Astrocyte (in vitro differentiated cells and primary cell): Measurements from ENCODE around the gene DRG2. TPM values are rescaled to one million over a fixed set of nuclear protein-coding genes. Genes with fewer than 3 reads are reported as not detected.

Experiments used
- DNase-seq: peaks from one replicate; pipeline ENCODE4 v3.0.0-alpha.2; 2010; ENCODE audit warnings: low read depth
- FAIRE-seq: peaks from 2 replicates; lab custom pipeline; 2011; peaks lifted over from hg19 to GRCh38; lab: Jason Lieb, UNC
- H2AFZ ChIP-seq: 2 replicates; pipeline ENCODE4 v1.6.0; 2012; ENCODE audit warnings: low read depth, low read length, inconsistent platforms
- H3K27ac ChIP-seq: 2 replicates; pipeline ENCODE4 v1.5.1; 2011; ENCODE audit warnings: low read depth, low read length, inconsistent platforms
- H3K27me3 ChIP-seq: 2 replicates; pipeline ENCODE4 v1.6.0; 2011; ENCODE audit warnings: low read length, inconsistent platforms; ENCODE audit not compliant: insufficient read depth
- H3K36me3 ChIP-seq: 2 replicates; pipeline ENCODE4 v1.5.1; 2011; ENCODE audit warnings: low read length, inconsistent platforms; ENCODE audit not compliant: insufficient read depth
- H3K4me1 ChIP-seq: 2 replicates; pipeline ENCODE4 v1.5.1; 2011; ENCODE audit warnings: low read length, inconsistent platforms; ENCODE audit not compliant: insufficient read depth
- H3K4me2 ChIP-seq: 2 replicates; pipeline ENCODE4 v1.6.0; 2012; ENCODE audit warnings: low read length, inconsistent platforms
- H3K4me3 ChIP-seq: 2 replicates; pipeline ENCODE4 v1.5.1; 2011; ENCODE audit warnings: low read depth, mild to moderate bottlenecking, low read length, inconsistent platforms; ENCODE audit not compliant: insufficient read depth
- H3K79me2 ChIP-seq: 2 replicates; pipeline ENCODE4 v1.6.0; 2012; ENCODE audit warnings: mild to moderate bottlenecking, low read length, inconsistent platforms; ENCODE audit not compliant: insufficient read depth
- H3K9ac ChIP-seq: 2 replicates; pipeline ENCODE4 v1.6.0; 2012; ENCODE audit warnings: mild to moderate bottlenecking, low read length, inconsistent platforms
- H3K9me3 ChIP-seq: 2 replicates; pipeline ENCODE4 v1.5.1; 2012; ENCODE audit warnings: low read depth, mild to moderate bottlenecking, low read length, inconsistent platforms; ENCODE audit not compliant: insufficient read depth
- H4K20me1 ChIP-seq: 2 replicates; pipeline ENCODE4 v1.6.0; 2012; ENCODE audit warnings: low read length, inconsistent platforms; ENCODE audit not compliant: insufficient read depth
- H3K27ac Mint-ChIP-seq: one replicate; pipeline ENCODE4 v1.8.0; 2021; ENCODE audit warnings: mild to moderate bottlenecking, mixed read lengths; ENCODE audit not compliant: unreplicated experiment
- H3K27me3 Mint-ChIP-seq: one replicate; pipeline ENCODE4 v1.8.0; 2021; ENCODE audit warnings: low read depth, mixed read lengths; ENCODE audit not compliant: unreplicated experiment
- H3K36me3 Mint-ChIP-seq: one replicate; pipeline ENCODE4 v1.8.0; 2021; ENCODE audit warnings: low read depth, mixed read lengths; ENCODE audit not compliant: unreplicated experiment
- H3K4me1 Mint-ChIP-seq: one replicate; pipeline ENCODE4 v1.8.0; 2021; ENCODE audit warnings: low read depth, mixed read lengths; ENCODE audit not compliant: unreplicated experiment
- H3K4me3 Mint-ChIP-seq: one replicate; pipeline ENCODE4 v1.8.0; 2021; ENCODE audit warnings: mild to moderate bottlenecking, moderate library complexity, mixed read lengths; ENCODE audit not compliant: unreplicated experiment
- H3K9me3 Mint-ChIP-seq: one replicate; pipeline ENCODE4 v1.8.0; 2021; ENCODE audit warnings: mild to moderate bottlenecking, mixed read lengths; ENCODE audit not compliant: unreplicated experiment
- EZH2 ChIP-seq: IDR thresholded peaks from 2 replicates; pipeline ENCODE4 v1.6.1; 2012; ENCODE audit warnings: mild to moderate bottlenecking, low read length, inconsistent platforms; ENCODE audit not compliant: insufficient read depth
- total RNA-seq: library from RNA; stranded (reverse); gene quantifications from 2 replicates; pipeline ENCODE4 v1.2.1, GENCODE V29; 2021
- TF ChIP-seq, protein P1 (sequence below): IDR thresholded peaks from 2 replicates; pipeline ENCODE4 v1.5.1; 2011; ENCODE audit warnings: low read depth, mild to moderate bottlenecking, inconsistent platforms, low read length, moderate library complexity; ENCODE audit not compliant: insufficient read depth

DRG2 gene
- total RNA-seq, 1 donor from 2014 or later = 35.0 TPM

DNA sequence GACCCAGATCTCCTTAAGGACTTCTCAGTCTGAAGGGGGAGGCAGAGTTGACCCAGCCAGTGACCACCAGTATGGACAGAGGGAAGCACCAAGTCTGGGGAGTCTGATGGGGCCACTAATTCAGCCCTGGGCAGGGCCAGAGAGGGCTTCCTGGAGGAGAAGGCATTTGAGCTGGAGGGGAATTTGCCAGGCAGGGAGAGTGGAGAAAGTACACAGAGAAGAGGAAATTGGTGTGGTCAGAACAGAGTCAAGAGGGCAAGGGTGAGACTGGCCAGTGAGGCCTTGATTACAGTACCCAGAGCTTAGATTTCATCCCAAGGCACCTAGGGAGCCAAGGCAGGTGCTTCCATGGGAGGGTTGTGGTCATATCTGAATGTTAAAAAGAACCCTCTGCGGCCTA, 57.1 kb downstream of the DRG2 start:
- H3K27ac Mint-ChIP-seq = no peak overlapping the region

DNA sequence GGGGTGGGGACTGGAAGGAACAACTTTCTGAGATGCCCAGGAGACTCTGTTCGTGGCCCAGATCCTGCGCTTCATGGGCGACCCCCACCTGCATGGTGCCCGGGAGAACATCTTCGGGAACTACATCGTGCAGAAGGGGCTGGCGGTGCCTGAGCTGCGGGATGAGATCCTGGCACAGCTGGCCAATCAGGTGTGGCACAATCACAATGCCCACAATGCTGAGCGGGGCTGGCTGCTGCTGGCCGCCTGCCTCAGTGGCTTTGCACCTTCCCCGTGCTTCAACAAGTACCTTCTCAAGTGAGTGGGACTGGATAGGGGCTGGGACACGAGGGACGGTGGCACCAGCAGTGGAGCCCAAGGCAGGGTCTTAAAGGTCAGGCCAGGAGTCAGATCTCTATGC, 58.1 kb downstream of the DRG2 start:
- no peaks in the 10 kb centered on the region for H3K79me2 ChIP-seq
- no peaks in the 10 kb centered on the region for H3K9me3 ChIP-seq
- no peak for DNase-seq
- Mint-ChIP-seq H3K4me1 (no peaks in the 10 kb centered on the region), H3K4me3 (no peak overlapping the region), H3K9me3 (no peaks in the 10 kb centered on the region), H3K27me3 (peaks cover 10% of the 10 kb centered on the region), H3K36me3 (no peaks in the 10 kb centered on the region), H3K27ac (no peak overlapping the region)
- no peaks in the 10 kb centered on the region for H4K20me1 ChIP-seq
- no peaks in the 10 kb centered on the region for H3K4me1 ChIP-seq
- no peak overlapping the region for H2AFZ ChIP-seq
- H3K36me3 ChIP-seq = no peaks in the 10 kb centered on the region
- no peak overlapping the region for H3K27ac ChIP-seq
- H3K27me3 ChIP-seq = no peaks in the 10 kb centered on the region
- H3K9ac ChIP-seq = no peak overlapping the region
- H3K4me3 ChIP-seq = no peak overlapping the region
- no peak for TF ChIP-seq EZH2
- TF ChIP-seq, protein P1, sequence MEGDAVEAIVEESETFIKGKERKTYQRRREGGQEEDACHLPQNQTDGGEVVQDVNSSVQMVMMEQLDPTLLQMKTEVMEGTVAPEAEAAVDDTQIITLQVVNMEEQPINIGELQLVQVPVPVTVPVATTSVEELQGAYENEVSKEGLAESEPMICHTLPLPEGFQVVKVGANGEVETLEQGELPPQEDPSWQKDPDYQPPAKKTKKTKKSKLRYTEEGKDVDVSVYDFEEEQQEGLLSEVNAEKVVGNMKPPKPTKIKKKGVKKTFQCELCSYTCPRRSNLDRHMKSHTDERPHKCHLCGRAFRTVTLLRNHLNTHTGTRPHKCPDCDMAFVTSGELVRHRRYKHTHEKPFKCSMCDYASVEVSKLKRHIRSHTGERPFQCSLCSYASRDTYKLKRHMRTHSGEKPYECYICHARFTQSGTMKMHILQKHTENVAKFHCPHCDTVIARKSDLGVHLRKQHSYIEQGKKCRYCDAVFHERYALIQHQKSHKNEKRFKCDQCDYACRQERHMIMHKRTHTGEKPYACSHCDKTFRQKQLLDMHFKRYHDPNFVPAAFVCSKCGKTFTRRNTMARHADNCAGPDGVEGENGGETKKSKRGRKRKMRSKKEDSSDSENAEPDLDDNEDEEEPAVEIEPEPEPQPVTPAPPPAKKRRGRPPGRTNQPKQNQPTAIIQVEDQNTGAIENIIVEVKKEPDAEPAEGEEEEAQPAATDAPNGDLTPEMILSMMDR = no peak
- FAIRE-seq = no peak
- no peak overlapping the region for H3K4me2 ChIP-seq

More for the DNA sequence above, 57.1 kb downstream of the DRG2 start:
- Histone ChIP-seq H3K4me3 (no peak overlapping the region), H3K27me3 (no peaks in the 10 kb centered on the region), H4K20me1 (no peaks in the 10 kb centered on the region), H3K4me2 (no peak overlapping the region), H3K79me2 (no peaks in the 10 kb centered on the region), H2AFZ (no peak overlapping the region), H3K27ac (no peak overlapping the region), H3K36me3 (no peaks in the 10 kb centered on the region), H3K9me3 (no peaks in the 10 kb centered on the region), H3K4me1 (no peaks in the 10 kb centered on the region), H3K9ac (no peak overlapping the region)
- FAIRE-seq (no peak), DNase-seq (no peak)
- H3K36me3 Mint-ChIP-seq = no peaks in the 10 kb centered on the region
- TF ChIP-seq, protein P1 = no peak
- H3K4me3 Mint-ChIP-seq = no peak overlapping the region
- H3K4me1 Mint-ChIP-seq = no peaks in the 10 kb centered on the region
- H3K27me3 Mint-ChIP-seq = peaks cover 10% of the 10 kb centered on the region
- no peaks in the 10 kb centered on the region for H3K9me3 Mint-ChIP-seq

DNA sequence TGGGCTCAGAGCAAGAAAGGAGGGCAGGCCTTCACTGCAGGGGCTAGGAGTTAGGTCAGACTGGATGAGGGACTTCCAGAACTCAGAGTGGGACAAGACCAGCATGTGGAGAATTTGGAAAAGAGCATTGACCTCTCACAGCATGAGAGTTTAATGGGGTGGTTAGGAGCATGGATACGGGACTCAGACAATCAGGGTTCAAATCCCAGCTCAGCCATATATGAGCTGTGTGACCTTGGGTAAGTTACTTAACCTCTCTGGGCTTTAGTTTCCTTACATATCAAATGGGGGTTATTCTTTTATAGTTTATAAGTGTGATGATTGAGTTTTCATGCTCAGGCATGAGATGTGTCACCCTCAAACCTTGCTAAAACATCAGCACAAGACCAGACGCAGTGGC, 58.5 kb downstream of the DRG2 start:
- no peak for DNase-seq

More for the DNA sequence above, 58.5 kb downstream of the DRG2 start:
- no peaks in the 10 kb centered on the region for H4K20me1 ChIP-seq
- no peaks in the 10 kb centered on the region for H3K9me3 ChIP-seq
- H3K4me1 ChIP-seq = no peaks in the 10 kb centered on the region
- H3K27me3 ChIP-seq = no peaks in the 10 kb centered on the region
- Mint-ChIP-seq H3K9me3 (no peaks in the 10 kb centered on the region), H3K27ac (no peak overlapping the region), H3K27me3 (peaks cover 10% of the 10 kb centered on the region), H3K36me3 (no peaks in the 10 kb centered on the region), H3K4me1 (no peaks in the 10 kb centered on the region), H3K4me3 (no peak overlapping the region)
- TF ChIP-seq, protein P1 = no peak
- no peak for TF ChIP-seq EZH2
- H3K27ac ChIP-seq = no peak overlapping the region
- no peaks in the 10 kb centered on the region for H3K79me2 ChIP-seq
- H3K4me3 ChIP-seq = no peak overlapping the region
- H2AFZ ChIP-seq = no peak overlapping the region
- no peak for FAIRE-seq
- H3K9ac ChIP-seq = no peak overlapping the region
- H3K36me3 ChIP-seq = no peaks in the 10 kb centered on the region
- H3K4me2 ChIP-seq = no peak overlapping the region
